HepG2 (cell line): ENCODE results near the gene MED12. TPM values are rescaled to one million over a fixed set of nuclear protein-coding genes. Genes with fewer than 3 reads are reported as not detected.

Experiments used
- AFF4 ChIP-seq: sonication (generic); formaldehyde crosslinking; IDR thresholded peaks from 2 replicates; pipeline ENCODE4 v1.4.0; 2020; ENCODE audit warnings: missing genetic modification reagents
- AGO2 ChIP-seq: fragments of 200-400 bp; formaldehyde crosslinking; optimal IDR thresholded peaks from 2 replicates; pipeline ENCODE3; 2017; ENCODE audit warnings: mild to moderate bottlenecking, low read depth, low read length, moderate library complexity
- ATF6 ChIP-seq: sonication (generic); formaldehyde crosslinking; conservative IDR thresholded peaks from 2 replicates; pipeline ENCODE4 v1.4.0; 2020; ENCODE audit warnings: missing genetic modification reagents
- HNRNPH1 ChIP-seq: fragments of 200-400 bp; formaldehyde crosslinking; optimal IDR thresholded peaks from 2 replicates; pipeline ENCODE3; 2017; ENCODE audit warnings: mild to moderate bottlenecking, low read depth, low read length
- MTA1 ChIP-seq: sonication (generic); formaldehyde crosslinking; IDR thresholded peaks from 2 replicates; pipeline ENCODE4 v1.4.0; 2020; ENCODE audit warnings: missing genetic modification reagents, mild to moderate bottlenecking, borderline replicate concordance
- MZF1 ChIP-seq: sonication (generic); formaldehyde crosslinking; IDR thresholded peaks from 2 replicates; pipeline ENCODE4 v1.8.1; 2023; ENCODE audit warnings: mild to moderate bottlenecking, missing genetic modification reagents, borderline replicate concordance
- NFAT5 ChIP-seq: sonication (generic); formaldehyde crosslinking; IDR thresholded peaks from 2 replicates; pipeline ENCODE4 v1.4.0; 2020; ENCODE audit warnings: missing genetic modification reagents
- PHF21A ChIP-seq: sonication (generic); formaldehyde crosslinking; IDR thresholded peaks from 2 replicates; pipeline ENCODE4 v1.5.0; 2020; ENCODE audit warnings: mild to moderate bottlenecking, missing genetic modification reagents
- REPIN1 ChIP-seq: sonication (generic); formaldehyde crosslinking; IDR thresholded peaks from 2 replicates; pipeline ENCODE4 v1.8.0; 2022; ENCODE audit warnings: missing genetic modification reagents, low read depth, mild to moderate bottlenecking, borderline replicate concordance
- SAP130 ChIP-seq: IDR thresholded peaks from 2 replicates; pipeline ENCODE4 v1.6.1; 2016; ENCODE audit warnings: low read depth
- SIX1 ChIP-seq: sonication (generic); formaldehyde crosslinking; IDR thresholded peaks from 2 replicates; pipeline ENCODE4 v1.4.0; 2020; ENCODE audit warnings: missing genetic modification reagents, borderline replicate concordance
- ZBTB4 ChIP-seq: sonication (generic); formaldehyde crosslinking; IDR thresholded peaks from 2 replicates; pipeline ENCODE4 v1.4.0; 2020; ENCODE audit warnings: missing genetic modification reagents, mild to moderate bottlenecking, borderline replicate concordance
- ZBTB7B ChIP-seq: sonication (generic); formaldehyde crosslinking; IDR thresholded peaks from 2 replicates; pipeline ENCODE4 v1.4.0; 2020; ENCODE audit warnings: missing genetic modification reagents
- polyA plus RNA-seq, 8 experiments: library from polyadenylated mRNA; depleted of rRNA in 3 of 8; stranded (reverse) in 7 of 8; unstranded in 1 of 8; fragments of >200 nt; fragmentation: Illumina TruSeq in 4 of 8; extraction: Trizol in 4 of 8; gene quantifications; 2 replicates each; pipeline versions ENCODE4 v1.2.1 to v1.2.3, GENCODE V29; 2011 to 2016; ENCODE audit warnings: low read depth in 4 of 8, missing spikeins in 1 of 8, mixed read lengths in 1 of 8; ENCODE audit not compliant: insufficient read depth in 1 of 8
- total RNA-seq, 5 experiments: library from RNA; depleted of rRNA; stranded (reverse); fragments of >200 nt; fragmentation: Illumina TruSeq; extraction: Trizol; gene quantifications; 2 replicates each; pipeline ENCODE4 v1.2.3, GENCODE V29; 2016; ENCODE audit warnings: low read depth in 1 of 5

The MED12 gene
- total and polyA plus RNA-seq, 2 of the 13 experiments (the other 11 are each of a cell fraction or from before 2014, with no cell fraction given) = 9.4 to 15.0 TPM

- no peak for TF ChIP-seq MZF1 (CRISPR knock-in tag)
- TF ChIP-seq ZBTB7B = no peak
- TF ChIP-seq REPIN1 (CRISPR knock-in tag) = no peak
- TF ChIP-seq ATF6 = no peak
- TF ChIP-seq ZBTB4 = no peak
- no peak for TF ChIP-seq AFF4 (CRISPR knock-in tag)
- TF ChIP-seq NFAT5 (CRISPR knock-in tag) = no peak
- TF ChIP-seq HNRNPH1 = no peak
- no peak for TF ChIP-seq AGO2
- no peak for TF ChIP-seq SIX1 (CRISPR knock-in tag)
- no peak for TF ChIP-seq MTA1 (CRISPR knock-in tag)
- peak; percentile 60 for TF ChIP-seq SAP130 (CRISPR knock-in tag)
- TF ChIP-seq PHF21A = no peak
Observed at GRCh38 chrX:71118032-71118984, at the start of gene MED12 (continued).
